Stimulated activated CD8-positive, alpha-beta memory T cell treated with anti-CD3 and anti-CD28 coated beads, Interleukin-7, amount 100 ng/mL, for 1 hour (primary cell): ENCODE data around the gene CHD2.
"Not testable (repeated sequence)": the region's sequence is repeated elsewhere in the genome, so short reads cannot be mapped to it uniquely, and the experiment has no call there.

Source experiments
- DNase-seq, 2 donors: peaks; one replicate each; pipeline ENCODE4 v3.0.0-alpha.2; 2020; ENCODE audit warnings: low read depth in 2 of 2

CHD2 gene

DNA sequence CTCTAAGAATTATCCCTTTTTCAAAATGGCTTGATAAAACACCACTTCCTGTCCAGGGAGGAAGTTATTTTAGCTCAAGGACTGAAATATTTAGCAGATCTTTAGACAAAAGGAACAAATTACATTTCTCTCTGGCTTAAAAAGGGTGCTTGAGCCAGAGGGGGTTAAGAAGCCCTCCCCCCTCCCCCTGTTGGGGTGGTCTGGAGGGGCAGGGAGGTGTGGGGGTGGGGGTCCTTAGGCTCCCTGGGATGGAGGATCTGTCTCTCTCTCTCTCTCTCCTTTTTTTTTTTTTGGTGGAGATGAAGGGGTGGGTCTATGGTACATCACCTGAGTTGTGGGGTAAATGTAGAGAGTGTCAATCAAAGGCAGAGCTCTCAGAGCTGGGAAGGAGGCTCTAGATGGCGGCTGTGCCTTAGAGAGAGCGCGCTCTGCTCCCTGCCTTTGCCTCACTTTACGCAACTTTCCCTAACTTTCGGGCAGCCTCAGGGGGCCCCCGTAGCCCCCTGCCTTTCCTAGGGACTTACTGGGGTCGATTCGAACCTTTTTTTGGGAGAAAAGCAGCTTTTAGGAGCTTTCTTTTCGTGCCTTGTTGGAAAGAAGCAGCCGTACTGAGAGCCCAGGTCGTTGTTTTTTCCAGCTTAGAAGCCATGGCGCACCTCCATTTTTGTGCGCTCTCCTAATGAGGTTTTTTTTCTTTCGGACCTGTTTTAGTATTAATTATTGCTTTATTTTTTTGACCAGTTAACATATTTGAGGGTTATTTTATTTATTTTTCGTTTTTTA, at the start of gene CHD2:
Gene CHD2, plus strand, starts transcription at position 377 of the 783 bp plus-strand sequence. CDS start 914 bp downstream, outside the sequence.
- no peak for DNase-seq

DNA sequence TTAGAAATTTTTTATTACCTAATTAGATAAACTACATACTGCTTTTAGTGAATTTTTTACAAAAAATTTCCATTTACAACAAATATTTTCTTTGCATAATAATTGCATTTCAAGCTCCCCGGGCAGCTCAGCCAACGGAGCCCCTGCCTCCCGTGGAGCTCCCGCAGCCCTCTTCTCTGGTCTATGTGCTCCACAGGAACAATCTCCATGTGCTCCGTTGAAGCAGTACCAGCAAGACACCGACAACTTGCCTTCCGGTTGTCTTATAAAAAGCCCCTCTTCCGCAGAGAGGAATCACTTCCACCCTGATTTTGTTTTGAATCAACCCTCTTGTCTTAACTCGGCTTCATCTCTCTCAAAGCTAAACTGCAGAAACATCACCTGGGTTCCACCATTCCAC, 46.9 kb upstream of the CHD2 start:
- DNase-seq, result no peak

DNA sequence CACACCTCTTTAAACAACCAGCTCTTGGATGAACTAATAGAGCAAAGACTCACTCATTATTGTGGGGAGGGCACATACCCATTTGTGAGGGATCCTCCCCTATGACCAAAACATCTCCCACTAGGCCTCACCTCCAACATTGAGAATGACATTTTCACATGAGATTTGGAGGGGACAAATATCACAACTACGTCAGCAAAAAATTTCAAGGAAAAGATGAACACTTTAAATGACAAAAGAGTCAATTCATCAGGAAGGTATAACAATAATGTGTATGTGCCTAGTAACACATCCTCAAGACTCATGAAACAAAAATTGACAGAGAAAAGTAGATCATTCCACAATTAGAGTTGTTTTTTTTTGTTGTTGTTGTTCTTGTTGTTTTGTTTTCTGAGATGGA, 38.4 kb upstream of the CHD2 start:
- no peak for DNase-seq

DNA sequence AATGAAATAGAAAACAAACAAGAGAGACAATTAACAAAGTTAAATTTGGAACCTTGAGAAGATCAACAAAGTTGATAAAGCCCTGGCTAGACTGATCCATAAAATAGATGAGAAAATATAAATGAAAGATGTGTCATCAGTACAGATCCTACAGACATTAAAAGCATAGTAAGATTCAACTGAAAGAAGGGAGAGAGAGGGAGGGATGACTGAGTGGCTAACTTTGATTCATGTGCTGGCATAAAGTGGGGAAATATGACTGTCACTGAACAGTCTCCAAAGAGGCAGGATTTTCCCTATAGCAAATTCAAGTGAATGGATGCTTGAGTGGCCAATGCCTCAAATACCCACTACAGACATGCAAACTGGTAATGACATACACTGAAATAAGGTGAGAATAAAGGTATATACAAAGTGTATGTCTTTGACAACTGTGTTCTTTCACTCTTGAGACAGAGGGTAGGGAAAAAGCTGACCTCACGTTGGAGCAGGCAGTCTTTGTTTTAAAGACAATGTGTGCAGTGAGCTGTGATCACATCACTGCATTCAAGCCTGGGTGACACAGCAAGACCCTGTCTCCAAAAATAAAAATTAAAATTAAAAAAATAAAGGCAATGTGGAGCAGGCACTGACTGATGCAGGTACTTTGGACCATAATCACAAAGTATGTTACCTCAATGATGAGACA, 35.9 kb upstream of the CHD2 start:
- DNase-seq, result no peak

DNA sequence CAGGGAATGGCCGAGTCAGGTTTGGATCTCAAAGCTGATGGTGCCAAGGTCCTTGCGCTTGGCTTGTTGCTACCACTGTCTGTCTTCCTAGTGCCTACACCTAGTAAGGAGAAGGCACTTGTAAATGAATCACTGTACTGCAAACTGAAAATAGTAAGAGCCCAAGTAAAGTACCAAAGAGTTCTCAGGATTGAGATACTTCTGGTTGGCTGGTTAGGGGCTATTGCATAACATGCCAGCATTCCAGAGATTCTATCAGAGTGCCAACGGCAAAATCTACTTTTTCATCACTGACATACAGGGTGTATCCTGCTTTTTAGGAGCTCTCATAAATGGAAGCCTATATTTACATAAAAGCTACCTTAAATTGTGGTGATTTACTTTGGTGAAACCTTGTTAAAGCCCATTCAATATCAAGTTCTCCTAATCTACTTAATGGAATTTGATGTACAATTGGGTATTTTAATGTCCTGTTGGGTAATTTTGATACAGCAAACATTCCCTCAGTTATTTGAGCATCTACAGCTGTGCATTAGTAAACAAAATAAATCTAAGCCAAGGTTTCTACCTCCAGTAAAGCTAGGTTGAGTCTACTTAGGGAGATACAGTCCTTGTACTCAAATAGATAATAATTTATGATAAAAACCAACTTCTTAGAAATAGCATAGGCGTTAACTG, 30.7 kb upstream of the CHD2 start:
- no peak for DNase-seq

DNA sequence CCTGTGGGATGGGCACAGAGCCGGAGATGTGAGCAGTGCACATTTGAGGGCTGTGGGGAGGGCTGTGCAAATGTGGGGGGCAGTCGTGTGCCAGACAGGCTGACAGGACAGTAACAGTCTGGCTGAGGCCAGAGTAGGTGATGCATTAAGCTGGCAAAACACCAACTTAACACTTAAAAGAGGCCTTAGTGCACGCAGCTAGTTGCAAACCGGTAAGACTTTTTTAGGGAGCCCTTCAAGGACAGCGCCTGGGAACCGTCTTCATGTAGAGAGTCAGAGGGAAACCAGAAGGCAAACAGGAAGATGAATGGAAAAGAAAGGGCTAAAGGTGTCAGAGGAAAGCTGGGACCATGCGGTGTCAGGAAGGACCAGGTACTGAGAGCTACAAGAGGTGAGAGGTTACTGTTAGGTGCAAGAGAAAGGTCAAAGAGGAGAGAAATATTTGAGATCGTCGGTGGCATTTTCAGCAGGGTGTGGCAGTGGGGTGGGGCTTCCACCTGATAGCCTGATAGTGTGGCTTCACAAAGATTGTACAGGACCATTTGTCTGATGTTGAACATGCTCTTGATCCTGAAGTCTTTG, 30.0 kb upstream of the CHD2 start:
- no peak for DNase-seq

DNA sequence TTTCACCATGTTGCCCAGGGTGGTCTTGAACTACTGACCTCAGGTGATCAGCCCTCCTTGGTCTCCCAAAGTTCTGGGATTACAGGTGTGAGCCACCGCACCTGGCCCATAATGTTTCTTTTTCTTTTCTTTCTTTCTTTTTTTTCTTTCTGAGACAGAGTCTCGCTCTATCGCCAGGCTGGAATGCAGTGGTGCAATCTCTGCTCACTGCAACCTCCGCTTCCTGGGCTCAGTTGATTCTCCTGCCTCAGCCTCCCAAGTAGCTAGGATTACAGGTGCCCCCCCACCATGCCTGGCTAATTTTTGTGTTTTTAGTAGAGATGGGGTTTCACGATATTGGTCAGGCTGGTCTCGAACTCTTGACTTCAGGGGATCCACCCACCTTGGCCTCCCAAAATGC, 27.2 kb upstream of the CHD2 start:
- not testable (repeated sequence) for DNase-seq

DNA sequence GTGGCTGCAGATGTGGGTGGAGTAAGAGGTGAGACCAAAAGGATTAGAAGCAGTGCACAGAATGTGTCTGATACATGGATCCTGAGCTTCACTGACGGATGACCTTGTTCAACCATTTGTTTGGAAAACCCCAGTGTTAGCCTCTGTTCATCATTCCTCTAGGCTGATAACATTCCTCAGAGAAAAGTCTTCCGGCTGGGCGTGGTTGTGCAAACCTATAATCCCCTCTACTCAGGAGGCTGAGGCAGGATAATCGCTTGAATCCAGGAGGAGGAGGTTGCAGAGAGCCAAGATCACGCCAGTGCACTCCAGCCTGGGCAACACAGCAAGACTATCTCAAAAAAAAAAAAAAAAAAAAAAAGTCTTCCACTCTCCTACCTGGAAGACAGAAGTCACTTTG, 23.1 kb upstream of the CHD2 start:
- DNase-seq, result no peak

DNA sequence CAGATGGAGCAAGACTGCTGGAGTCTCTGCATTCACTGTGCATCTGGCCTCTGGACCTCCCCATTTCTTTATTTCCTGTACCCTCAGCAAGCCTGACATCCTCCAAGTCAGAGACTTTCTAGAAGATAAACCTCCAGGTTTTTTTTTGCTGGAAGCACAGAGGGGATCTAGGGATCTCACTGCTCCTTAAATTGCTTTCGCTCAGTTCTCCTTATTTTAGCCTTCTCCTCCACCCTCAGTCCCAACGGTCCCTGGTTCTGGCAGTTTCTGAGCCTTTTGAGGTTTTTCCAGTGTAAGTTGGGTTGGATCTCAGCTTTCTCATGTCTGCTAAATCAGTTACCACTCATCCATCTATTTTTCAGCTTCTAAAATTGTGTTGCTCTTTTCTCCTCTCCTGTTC, 22.7 kb upstream of the CHD2 start:
- DNase-seq, result no peak

DNA sequence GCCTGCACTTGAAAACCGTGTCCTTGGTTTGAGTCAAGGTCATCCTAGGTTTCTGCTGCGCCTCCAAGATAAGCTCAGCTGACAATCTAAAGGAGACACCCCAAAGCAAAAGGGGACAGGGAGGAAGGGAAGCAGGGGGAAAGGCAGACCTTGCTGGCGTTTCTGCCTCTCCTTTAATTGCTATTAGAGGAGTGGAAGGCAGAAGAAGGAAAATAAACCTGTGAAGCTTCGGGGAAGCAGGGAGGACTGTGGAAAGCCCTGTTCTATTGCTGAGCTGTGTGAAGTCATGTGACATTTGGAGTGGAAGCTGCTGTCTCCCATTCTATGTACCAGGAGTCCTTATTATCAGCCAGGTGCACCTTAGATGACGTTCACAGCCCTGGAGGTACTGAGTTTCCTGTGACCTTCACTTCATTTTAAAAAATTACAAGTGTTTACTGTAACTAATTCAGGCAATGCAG, 21.5 kb upstream of the CHD2 start:
- no peak for DNase-seq

DNA sequence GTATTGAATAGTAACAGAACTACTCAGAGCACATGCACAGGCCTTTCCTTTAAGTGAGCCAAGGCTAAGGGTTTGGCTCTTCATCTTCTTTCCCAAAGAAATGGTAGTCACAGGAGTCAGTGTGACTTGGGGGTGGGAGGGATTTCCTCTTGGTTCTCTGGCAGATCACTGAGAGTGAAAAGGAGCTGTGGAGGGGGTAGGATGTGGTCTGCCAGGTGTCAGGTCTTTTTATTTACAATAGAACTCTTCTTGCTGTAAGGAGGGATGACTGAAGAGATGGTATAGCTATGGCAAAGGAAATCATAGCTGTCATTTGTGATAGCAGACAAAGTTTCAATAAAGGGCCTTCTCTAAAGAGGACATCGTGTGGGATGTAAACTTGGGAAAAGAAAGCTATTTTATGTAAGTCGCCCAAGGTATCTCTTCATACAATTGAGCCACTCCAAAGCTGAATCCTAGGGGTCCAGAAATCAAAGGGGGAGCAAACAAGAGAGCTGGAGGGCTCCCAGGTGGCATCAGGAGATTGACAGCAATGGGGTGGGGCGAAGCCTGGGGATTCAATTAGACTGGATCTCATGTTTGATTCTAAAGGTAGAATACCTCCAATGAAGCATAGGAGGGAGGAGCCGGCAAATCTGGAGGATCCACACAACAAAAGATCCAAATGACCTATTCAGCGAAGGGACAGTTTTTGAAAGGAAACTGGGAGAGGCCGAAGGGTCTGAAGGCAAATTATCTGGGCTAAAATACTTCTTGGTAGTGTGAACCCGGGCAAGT, 20.0 kb upstream of the CHD2 start:
- no peak for DNase-seq

DNA sequence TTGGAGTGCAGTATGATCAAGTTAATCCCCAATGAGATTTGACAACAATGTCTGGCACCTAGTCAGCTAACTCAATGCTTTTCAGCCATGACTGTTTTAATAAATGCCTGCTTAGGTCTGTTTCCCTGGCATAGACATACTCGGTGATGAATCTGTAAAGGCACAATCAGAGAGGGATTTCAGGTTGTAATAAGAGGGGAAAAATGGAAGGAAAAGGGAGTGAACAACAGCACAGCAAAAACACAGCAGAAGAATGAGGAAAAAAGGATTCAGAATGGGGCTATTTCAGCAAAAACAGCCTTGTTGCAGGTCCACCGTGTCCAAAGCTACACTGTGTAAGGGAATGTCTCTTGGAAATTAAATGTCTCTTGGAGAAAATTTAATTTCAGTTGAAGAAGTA, 19.3 kb upstream of the CHD2 start:
- no peak for DNase-seq

DNA sequence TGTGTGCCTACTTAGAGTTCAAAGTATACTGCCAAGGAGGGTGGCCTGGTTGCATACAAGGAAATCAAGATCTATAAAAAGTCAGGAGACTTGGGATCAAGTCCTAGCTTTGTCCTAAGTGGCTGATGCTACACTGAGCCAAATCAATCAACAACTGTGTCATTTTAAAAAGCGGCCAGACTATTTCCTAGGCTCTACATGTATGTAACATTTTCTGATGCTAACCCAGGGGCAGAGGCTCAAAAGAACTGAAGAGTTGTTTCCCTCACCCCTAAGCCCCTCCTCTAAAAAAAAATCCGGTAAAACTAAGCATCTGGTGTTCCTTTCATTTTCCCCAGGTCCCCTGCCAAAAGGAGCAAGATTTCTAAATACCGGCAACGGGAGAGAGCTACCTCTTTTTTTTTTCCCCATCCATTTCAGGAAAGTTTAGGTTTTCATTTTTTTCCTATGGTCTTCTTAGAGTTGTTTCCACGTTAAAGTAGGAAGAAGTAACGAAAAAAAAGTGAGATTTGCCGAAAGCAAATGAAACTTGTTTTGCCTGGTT, 18.8 kb upstream of the CHD2 start:
- no peak for DNase-seq

DNA sequence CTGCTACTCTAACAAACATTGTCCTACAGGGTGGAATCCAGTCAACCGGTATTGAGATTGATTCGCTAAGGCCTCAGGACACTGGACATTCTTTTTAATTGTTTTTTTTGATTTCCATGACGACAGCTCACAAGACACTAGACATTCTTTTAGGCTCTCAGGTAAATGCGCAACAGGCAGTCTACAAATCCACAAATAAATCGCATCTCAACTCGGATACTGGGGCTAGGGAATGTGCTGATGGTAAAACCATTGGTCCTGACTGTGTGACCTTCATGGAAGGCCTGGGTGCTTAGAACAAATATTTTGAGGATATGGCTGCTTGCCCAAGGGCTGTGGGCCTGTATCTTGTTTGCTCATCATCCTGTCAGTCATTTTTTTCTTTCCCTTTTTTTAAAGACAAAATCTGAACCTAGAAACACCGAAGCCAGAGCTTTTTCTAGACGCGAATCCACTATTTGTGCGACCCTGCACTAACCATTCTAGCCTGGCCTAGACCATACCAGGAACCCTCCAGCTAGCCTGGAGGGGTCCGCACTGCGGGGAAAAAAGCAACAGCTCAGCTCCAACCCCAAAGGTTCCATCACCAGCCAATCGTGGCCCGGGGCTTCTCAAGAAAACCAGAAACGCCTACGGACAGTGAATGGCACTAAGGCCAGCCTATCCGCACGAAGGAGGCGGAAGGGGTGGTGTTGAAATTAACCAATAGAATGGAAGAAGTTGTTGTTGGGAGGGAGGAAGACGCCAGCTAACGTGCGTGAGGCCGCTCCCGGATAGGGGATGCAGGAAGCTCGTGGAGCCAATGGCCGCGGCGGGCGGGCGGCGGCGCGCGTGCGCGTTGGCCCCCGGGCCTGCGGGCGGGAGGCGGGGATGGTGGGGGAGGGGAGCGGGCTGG, 18.1 kb upstream of the CHD2 start:
- DNase-seq, result peak; percentile 92 to 98

DNA sequence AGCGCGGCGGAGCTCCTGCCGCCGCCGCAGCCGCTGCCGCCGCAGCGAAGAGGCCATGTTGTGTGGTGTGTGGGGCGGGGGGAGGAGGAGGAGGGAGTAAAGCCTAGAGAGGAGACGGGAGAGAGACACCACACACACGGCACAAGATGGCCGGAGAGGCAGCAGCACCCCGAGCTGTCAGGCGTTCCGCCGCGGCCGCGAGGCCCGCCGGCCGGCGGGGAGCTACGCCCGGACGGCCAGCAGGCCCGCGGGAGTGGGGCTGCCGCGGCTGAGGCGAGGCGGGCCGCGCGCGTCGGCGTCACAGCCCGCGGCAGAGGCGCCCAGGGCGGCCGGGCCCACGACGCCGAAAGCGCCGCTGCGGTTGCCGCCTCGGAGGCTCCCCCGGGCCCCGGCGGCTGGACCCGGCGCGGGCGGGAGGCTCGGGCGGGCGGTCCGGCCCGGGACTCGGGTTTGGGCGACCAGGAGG, 17.4 kb upstream of the CHD2 start:
- DNase-seq, result no peak

DNA sequence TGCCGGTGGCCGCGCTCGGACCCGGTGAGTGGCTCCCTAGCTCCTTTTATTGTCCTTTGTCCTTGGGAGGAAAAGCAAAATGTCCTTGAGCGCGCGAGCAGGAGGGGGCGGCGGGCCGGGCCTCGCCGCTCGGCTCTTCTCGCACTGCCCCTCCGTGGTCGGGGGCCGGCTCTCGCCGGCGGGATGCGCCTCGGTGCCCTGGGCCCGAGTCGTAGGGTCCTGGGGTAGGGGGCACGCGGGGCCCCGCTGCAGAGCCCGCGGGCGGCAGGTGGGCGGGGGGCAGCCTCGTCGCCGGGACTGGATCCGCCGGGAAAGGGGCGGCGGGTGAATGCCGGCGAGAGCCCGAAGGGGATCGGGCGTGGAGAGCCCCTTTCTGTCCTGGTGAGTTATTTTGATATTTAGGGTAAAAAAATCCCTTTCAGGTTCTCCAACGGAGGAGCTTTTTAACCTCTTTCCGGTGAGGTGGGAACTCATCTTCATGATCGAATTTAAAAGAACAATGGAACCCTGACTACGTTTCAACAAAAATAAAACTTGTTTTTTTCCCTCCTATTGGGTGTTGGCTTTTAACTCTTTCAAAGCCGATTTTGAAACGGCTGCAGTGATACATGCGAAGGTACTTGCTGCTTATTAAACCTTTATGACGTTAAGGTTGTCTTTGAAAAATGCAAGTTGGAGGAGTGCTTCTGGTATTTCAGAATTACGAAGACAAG, 16.8 kb upstream of the CHD2 start:
- DNase-seq, result no peak

DNA sequence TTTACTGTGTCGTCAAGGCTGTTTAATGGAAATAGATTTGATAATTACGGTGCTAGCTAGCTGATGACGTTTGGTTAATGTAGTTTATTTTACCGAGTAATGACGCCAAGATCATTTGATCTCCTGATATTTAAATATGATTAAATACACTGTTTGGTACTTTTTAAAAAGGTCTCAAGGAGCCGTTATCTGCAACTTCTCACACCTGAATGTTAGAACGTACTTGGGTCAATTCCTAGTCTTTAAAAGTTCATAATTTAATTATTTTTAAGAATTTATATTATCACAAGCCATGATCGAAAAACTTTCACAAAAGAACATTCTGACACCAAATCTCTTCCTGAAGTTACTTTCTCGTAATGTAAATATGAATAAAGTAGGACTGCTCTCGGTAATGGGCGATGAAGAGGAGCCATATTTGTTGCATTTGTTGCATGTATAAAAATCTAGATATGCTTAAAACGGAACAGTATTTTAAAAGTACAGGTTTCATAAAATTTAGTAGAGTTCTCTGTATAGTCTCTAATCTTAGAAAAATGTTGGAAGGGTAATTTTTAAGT, 16.2 kb upstream of the CHD2 start:
- no peak for DNase-seq

DNA sequence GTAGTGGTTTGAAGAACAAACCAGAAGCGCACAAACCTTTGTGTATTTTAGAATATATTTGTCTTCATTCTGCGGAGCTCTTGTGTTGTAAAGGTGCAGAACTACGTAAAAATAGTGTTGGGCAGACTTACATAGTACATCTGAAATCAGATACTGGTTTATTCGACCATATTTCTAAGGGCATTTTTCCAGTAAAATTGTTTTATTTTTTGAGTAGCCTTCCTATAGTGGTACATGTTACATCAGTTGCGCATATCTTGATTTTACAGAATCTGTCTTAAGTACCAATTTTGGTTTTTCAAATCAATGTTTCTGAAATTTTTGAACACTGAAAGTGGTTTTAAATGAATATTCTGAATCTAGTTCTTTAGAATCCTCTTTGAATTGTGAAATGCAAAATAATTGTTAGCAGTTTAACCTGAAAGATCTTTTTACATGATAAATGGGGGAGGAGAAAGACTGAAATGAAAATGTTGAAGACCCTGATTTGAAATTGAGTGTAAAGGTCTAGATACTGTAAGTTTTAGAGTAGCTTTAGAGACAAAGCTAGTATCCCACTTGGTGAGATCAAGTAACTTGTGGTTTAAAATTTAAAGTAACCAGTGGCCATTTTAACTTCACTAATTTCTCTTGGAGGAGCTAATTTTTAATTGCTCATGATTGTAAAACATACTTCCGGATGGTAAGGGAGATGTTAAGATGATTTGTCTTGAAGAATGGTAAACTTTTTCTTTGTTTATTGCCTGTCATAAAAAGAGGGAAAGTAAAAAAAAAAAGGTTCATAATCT, 15.5 kb upstream of the CHD2 start:
- no peak for DNase-seq
